Neural progenitor cell (in vitro differentiated cells): Measurements from ENCODE around the gene ZNF655.

Source experiments
- EZH2 ChIP-seq: fragments of 200-600 bp; sonication (generic); IDR thresholded peaks from 2 replicates; pipeline ENCODE4 v1.6.1; 2017; ENCODE audit warnings: antibody characterized with exemption, mild to moderate bottlenecking, moderate library complexity
- EZH2phosphoT487 ChIP-seq: fragments of 200-600 bp; sonication (generic); IDR thresholded peaks from 2 replicates; pipeline ENCODE4 v1.6.1; 2017; ENCODE audit warnings: antibody characterized with exemption
- TF ChIP-seq, protein P1 (sequence below): fragments of 200-600 bp; sonication (generic); IDR thresholded peaks from 2 replicates; pipeline ENCODE4 v1.5.1; 2017; ENCODE audit warnings: antibody characterized with exemption, mild to moderate bottlenecking

DNA sequence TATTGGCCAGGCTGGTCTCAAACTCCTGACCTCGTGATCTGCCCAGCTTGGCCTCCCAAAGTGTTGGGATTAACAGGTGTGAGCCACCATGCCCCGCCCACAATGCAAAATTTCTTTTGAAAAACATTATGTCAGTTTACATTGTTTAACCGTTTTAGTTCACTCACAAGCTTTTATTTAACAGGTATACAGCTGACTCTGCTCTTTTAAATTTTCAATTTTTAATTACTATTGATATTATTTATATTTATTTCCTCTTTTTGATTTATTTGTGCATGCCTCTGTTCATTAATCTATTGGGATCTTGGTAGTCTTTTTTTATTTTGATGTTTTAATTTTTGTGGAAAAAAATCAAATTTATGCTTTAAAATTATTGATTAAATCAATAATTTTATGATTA, 37.0 kb upstream of the ZNF655 start:
- TF ChIP-seq, protein P1, sequence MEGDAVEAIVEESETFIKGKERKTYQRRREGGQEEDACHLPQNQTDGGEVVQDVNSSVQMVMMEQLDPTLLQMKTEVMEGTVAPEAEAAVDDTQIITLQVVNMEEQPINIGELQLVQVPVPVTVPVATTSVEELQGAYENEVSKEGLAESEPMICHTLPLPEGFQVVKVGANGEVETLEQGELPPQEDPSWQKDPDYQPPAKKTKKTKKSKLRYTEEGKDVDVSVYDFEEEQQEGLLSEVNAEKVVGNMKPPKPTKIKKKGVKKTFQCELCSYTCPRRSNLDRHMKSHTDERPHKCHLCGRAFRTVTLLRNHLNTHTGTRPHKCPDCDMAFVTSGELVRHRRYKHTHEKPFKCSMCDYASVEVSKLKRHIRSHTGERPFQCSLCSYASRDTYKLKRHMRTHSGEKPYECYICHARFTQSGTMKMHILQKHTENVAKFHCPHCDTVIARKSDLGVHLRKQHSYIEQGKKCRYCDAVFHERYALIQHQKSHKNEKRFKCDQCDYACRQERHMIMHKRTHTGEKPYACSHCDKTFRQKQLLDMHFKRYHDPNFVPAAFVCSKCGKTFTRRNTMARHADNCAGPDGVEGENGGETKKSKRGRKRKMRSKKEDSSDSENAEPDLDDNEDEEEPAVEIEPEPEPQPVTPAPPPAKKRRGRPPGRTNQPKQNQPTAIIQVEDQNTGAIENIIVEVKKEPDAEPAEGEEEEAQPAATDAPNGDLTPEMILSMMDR, result no peak
- TF ChIP-seq EZH2phosphoT487 (no peak), EZH2 (no peak)
